Neural cell (in vitro differentiated cells): ENCODE data around the gene ARHGEF7. TPM values are rescaled to one million over a fixed set of nuclear protein-coding genes. Genes with fewer than 3 reads are reported as not detected.
A peak's percentile ranks its signal among the peaks of the same experiment; 100 is the strongest.

ENCODE experiments used
- H2AFZ ChIP-seq: fragments of 200-600, 300-800 bp; sonication (generic), shearing (Covaris generic); 2 replicates; pipeline ENCODE4 v1.6.0; 2014; ENCODE audit warnings: low read depth, mild to moderate bottlenecking, antibody characterized with exemption, low read length, moderate library complexity
- H3F3A ChIP-seq: fragments of 200-600 bp; shearing (Covaris generic); 2 replicates; pipeline ENCODE4 v1.6.1; 2016; ENCODE audit warnings: mild to moderate bottlenecking, moderate library complexity, mixed read lengths, antibody characterized with exemption, low read length; ENCODE audit not compliant: insufficient read depth, poor library complexity, severe bottlenecking
- H3K27ac ChIP-seq: fragments of 200-600, 300-800 bp; sonication (generic), shearing (Covaris generic); 2 replicates; pipeline ENCODE4 v1.5.1; 2014; ENCODE audit warnings: mild to moderate bottlenecking, low read length, moderate library complexity
- H3K27me3 ChIP-seq: fragments of 300-800, 200-600 bp; sonication (generic), shearing (Covaris generic); 2 replicates; pipeline ENCODE4 v1.6.0; 2014; ENCODE audit warnings: mild to moderate bottlenecking, low read depth, low read length, moderate library complexity; ENCODE audit not compliant: insufficient read depth
- H3K36me3 ChIP-seq: fragments of 300-800, 200-600 bp; sonication (generic), shearing (Covaris generic); 2 replicates; pipeline ENCODE4 v1.5.1; 2014; ENCODE audit warnings: mild to moderate bottlenecking, antibody characterized with exemption, low read length, moderate library complexity; ENCODE audit not compliant: insufficient read depth
- H3K4me2 ChIP-seq: fragments of 300-800, 200-600 bp; sonication (generic), shearing (Covaris generic); 2 replicates; pipeline ENCODE4 v1.6.0; 2014; ENCODE audit warnings: mild to moderate bottlenecking, low read length
- H3K4me3 ChIP-seq: fragments of 300-800, 200-600 bp; sonication (generic), shearing (Covaris generic); 2 replicates; pipeline ENCODE4 v1.5.1; 2014; ENCODE audit warnings: mild to moderate bottlenecking, low read length, moderate library complexity
- H3K79me2 ChIP-seq: fragments of 200-600 bp; shearing (Covaris generic); replicated peaks from 2 replicates; pipeline ENCODE4 v1.6.0; 2014; ENCODE audit warnings: mild to moderate bottlenecking, low read length, moderate library complexity; ENCODE audit not compliant: insufficient read depth
- H3K9ac ChIP-seq: fragments of 300-800, 200-600 bp; sonication (generic), shearing (Covaris generic); 2 replicates; pipeline ENCODE4 v1.6.1; 2016; ENCODE audit warnings: mild to moderate bottlenecking, low read length, mixed read lengths
- H3K9me2 ChIP-seq: fragments of 200-600 bp; shearing (Covaris generic); 2 replicates; pipeline ENCODE4 v1.6.1; 2016; ENCODE audit warnings: mild to moderate bottlenecking, low read length, mixed read lengths; ENCODE audit not compliant: insufficient read depth
- H3K9me3 ChIP-seq: fragments of 200-600, 300-800 bp; sonication (generic), shearing (Covaris generic); 2 replicates; pipeline ENCODE4 v1.6.1; 2016; ENCODE audit warnings: mild to moderate bottlenecking, mixed run types, low read length, moderate library complexity, mixed read lengths
- H4K20me1 ChIP-seq: fragments of 200-600 bp; shearing (Covaris generic); 2 replicates; pipeline ENCODE4 v1.6.1; 2016; ENCODE audit warnings: mild to moderate bottlenecking, mixed run types; ENCODE audit not compliant: insufficient read depth
- EP300 ChIP-seq: fragments of 450-650 bp; conservative IDR thresholded peaks from 2 replicates; pipeline ENCODE4 v1.6.1; 2014; ENCODE audit warnings: antibody characterized with exemption, mild to moderate bottlenecking, moderate library complexity; ENCODE audit not compliant: poor library complexity, severe bottlenecking
- EZH2 ChIP-seq: fragments of 200-600, 300-800 bp; shearing (Covaris generic), sonication (generic); IDR thresholded peaks from 2 replicates; pipeline ENCODE4 v1.6.1; 2014; ENCODE audit warnings: antibody characterized with exemption, low read length, borderline replicate concordance, mild to moderate bottlenecking; ENCODE audit not compliant: insufficient read depth, poor library complexity, severe bottlenecking
- POLR2AphosphoS5 ChIP-seq: IDR thresholded peaks from 2 replicates; pipeline ENCODE4 v1.6.1; 2012
- RAD21 ChIP-seq: fragments of 450-650 bp; conservative IDR thresholded peaks from 2 replicates; pipeline ENCODE4 v1.6.1; 2014; ENCODE audit warnings: antibody characterized with exemption, mild to moderate bottlenecking, moderate library complexity
- REST ChIP-seq: IDR thresholded peaks from 2 replicates; pipeline ENCODE4 v1.6.1; 2012; ENCODE audit warnings: borderline replicate concordance
- SMC3 ChIP-seq: fragments of 450-650 bp; conservative IDR thresholded peaks from 2 replicates; pipeline ENCODE4 v1.6.1; 2014; ENCODE audit warnings: antibody characterized with exemption, mild to moderate bottlenecking, moderate library complexity; ENCODE audit not compliant: poor library complexity
- TAF1 ChIP-seq: IDR thresholded peaks from 2 replicates; pipeline ENCODE4 v1.6.1; 2012; ENCODE audit warnings: low read depth
- polyA plus RNA-seq: library from polyadenylated mRNA; depleted of rRNA; stranded (reverse); fragments of >200 nt; gene quantifications from 2 replicates; pipeline ENCODE4 v1.2.3, GENCODE V29; 2014
- TF ChIP-seq, protein P1 (sequence below): fragments of 450-650 bp; IDR thresholded peaks from 2 replicates; pipeline ENCODE4 v1.5.1; 2014; ENCODE audit warnings: antibody characterized with exemption, mild to moderate bottlenecking, moderate library complexity; ENCODE audit not compliant: poor library complexity, severe bottlenecking

ARHGEF7 gene
- polyA plus RNA-seq, 1 donor from 2014 or later = 155 TPM

DNA sequence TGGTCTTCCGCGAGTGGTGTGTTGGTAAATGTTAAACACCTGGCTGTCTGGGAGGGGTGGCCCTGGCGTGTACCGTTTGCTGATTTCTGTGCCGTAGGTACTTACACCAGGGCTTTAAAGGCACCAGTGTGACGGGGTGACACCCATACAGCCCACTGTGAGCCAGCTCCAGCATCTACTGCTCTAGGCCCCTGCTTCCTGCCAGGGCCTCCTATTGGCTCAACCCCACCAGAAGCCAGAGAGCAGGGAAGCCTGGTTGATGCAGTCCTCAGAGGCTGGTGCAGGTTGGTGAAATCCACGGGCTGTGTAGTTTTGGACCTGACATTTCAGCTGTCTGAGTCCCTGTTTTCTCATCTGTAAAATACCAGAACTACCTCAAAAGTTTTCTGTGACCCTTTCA, 30.4 kb downstream of the ARHGEF7 start:
- Histone ChIP-seq H3K27me3 (no peaks in the 10 kb centered on the region), H3K79me2 (peaks cover 64% of the 10 kb centered on the region), H2AFZ (no peak overlapping the region), H3F3A (no peaks in the 10 kb centered on the region), H3K4me2 (no peak overlapping the region), H3K27ac (no peak overlapping the region), H4K20me1 (no peaks in the 10 kb centered on the region), H3K36me3 (peaks cover 5% of the 10 kb centered on the region), H3K9me2 (no peaks in the 10 kb centered on the region), H3K4me3 (no peak overlapping the region), H3K9ac (no peak overlapping the region), H3K9me3 (no peaks in the 10 kb centered on the region)
- TF ChIP-seq EP300 = no peak
- TF ChIP-seq REST = no peak

DNA sequence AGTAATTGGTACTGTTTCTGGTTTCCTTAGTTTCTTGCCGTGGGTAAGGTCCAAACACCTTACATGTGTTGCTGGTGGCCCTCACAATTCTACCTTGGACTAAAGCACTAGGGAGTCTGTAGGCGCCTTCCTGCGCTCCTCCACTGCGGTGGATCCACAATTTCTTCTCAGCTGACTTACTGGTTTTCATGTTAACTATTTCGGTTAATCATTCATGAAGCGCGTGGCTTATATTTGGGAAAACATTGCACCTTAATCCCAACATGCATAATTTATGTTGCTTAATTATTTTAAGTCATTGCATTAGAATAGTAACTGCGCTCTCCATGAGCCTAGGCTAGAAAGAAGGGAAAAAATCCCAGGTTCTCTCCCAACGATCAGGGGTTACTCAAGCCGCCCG, 37.7 kb downstream of the ARHGEF7 start:
- H3K9ac ChIP-seq = peak overlapping the region; percentile 92
- TF ChIP-seq SMC3 (no peak), POLR2AphosphoS5 (no peak), EZH2 (no peak), EP300 (no peak), RAD21 (no peak), REST (no peak), TAF1 (no peak)
- TF ChIP-seq, protein P1, sequence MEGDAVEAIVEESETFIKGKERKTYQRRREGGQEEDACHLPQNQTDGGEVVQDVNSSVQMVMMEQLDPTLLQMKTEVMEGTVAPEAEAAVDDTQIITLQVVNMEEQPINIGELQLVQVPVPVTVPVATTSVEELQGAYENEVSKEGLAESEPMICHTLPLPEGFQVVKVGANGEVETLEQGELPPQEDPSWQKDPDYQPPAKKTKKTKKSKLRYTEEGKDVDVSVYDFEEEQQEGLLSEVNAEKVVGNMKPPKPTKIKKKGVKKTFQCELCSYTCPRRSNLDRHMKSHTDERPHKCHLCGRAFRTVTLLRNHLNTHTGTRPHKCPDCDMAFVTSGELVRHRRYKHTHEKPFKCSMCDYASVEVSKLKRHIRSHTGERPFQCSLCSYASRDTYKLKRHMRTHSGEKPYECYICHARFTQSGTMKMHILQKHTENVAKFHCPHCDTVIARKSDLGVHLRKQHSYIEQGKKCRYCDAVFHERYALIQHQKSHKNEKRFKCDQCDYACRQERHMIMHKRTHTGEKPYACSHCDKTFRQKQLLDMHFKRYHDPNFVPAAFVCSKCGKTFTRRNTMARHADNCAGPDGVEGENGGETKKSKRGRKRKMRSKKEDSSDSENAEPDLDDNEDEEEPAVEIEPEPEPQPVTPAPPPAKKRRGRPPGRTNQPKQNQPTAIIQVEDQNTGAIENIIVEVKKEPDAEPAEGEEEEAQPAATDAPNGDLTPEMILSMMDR = no peak
- peaks cover 3% of the 10 kb centered on the region for H4K20me1 ChIP-seq
- H3K27me3 ChIP-seq = no peaks in the 10 kb centered on the region
- no peaks in the 10 kb centered on the region for H3K9me2 ChIP-seq
- peak overlapping the region; percentile 64 for H3K4me2 ChIP-seq
- no peaks in the 10 kb centered on the region for H3K36me3 ChIP-seq
- H2AFZ ChIP-seq = peak overlapping the region; percentile 88
- H3F3A ChIP-seq = peaks cover 10% of the 10 kb centered on the region
- H3K27ac ChIP-seq = peak overlapping the region; percentile 89
- H3K9me3 ChIP-seq = no peaks in the 10 kb centered on the region
- H3K79me2 ChIP-seq = peaks cover 73% of the 10 kb centered on the region
- H3K4me3 ChIP-seq = peak overlapping the region; percentile 90
